ENCODE data around the gene GATAD2A.

DNA sequence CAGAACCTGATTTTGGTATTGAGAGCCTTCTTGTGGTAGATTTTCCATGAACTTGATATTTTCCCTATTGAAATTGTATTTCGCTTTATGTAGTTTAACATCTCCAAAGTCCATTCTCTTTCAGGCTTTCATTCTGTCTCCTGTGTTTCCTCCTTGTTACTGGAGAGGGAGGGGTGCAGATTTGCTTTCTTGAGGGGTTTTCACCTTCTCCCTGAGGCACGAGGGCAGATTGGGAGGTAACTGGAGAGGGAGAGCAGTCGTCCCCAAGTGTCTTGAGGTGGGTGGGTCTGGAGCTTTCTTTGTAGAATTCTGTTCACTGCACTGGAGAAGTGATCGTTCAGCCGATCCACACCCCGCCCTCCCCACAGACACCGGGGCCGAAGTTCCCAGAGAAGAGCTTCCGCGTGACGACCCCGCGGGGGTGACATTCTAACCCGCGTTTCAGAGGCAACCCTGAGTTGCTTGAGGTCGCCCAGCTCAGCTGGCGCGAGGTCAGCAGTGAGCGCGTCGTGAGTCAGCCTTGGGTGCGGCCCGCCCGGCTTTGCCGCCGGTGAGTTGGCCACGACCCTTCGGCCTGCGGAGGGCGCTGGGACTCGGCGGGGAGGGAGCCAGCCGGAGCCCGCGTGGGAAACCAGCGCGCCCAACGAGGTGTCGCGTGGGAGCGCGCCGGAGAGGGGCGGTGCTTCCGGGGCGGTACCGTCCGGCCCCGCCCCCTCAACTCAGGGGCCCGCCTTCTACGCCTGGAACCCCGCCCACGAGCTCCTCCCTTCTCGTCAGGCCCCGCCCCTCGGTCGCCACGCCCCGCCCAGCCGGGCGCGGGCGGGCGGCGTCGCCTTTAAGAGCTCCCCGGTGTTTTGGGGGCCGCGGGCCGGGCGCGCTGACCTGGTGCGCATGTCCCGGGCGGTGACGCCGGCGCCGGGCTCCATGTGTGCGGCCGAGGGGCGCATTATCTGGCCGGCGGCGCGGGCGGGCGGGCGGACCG is at the start of gene GATAD2A:
- TF ChIP-seq SUZ12 (IDR thresholded peaks at IDR 0.05; ENCODE audit: extremely low read depth, insufficient read depth, insufficient read length) (no peak), ZNF274 (IDR thresholded peaks at IDR 0.05; ENCODE audit: low read depth, low read length) (no peak)

Data from NT2/D1 (cell line).